GM18870 (cell line): ENCODE data around the gene SRGAP3.

Experiments
- ATAC-seq: cut with Tn5 transposase; IDR thresholded peaks from one replicate; pipeline ENCODE4 v1.9.1; 2021; ENCODE audit warnings: moderate library complexity; ENCODE audit not compliant: unreplicated experiment

Gene SRGAP3

DNA sequence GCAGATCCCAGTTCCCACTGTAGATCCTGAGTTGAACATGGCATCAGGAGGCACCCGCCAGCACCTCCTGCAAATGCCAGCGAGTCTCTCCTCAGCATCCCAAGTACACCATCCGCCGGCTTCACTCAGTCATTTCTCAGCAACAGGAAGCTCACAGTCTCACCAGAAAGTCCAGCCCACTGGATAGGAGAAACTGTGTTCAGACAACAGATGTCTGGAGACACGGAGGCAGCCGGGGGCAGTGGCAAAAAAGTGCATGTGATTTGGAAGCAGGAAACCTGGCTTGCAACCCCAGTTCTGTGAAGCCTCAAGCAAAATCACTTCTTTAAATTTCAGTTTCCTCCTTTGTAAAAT is 68.7 kb downstream of the SRGAP3 start:
- no peak for ATAC-seq

DNA sequence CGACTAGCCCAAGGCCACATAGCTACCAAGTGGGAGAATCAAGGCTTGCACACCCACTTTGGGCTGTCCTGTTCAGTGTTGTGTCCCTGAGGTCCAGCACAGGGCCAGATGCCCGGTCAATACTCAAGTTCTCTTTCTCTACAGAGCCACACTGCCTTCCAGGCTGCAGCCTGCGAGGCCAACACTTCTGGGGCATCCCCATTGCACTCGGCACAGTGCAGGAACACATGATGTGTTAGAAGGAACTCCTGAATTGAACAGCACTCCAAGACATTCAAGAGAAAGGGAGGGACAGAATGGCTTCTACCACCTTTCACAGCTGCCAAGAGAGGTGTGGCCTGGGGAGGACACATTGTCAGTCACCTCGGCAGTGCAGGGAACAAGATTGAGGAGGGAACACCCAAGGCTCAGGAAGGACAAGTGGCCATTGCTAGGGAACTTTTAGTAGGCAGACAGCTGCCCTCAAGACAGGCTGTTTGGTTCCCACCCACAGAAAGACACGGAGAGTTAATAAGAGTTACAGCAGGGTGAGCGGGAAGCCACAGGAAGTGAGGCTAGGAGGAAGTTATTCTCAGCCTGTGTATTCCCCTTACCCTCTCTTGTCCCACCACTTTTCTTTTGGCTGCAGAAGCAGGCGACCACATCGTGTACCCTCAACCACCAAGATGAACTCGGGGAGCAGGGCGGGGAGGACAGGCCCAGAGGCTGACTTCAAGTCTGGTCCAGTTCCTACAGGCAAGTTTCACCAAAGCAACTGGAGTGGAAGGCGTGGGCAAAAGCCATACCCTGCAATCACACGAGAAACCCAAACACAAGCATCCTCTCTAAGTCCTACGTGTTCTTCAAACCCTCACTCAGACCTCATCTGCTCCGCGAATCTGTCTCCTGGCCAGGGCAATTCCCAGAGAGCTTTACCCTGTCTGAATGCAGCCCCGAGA is 69.4 kb downstream of the SRGAP3 start:
- ATAC-seq: peak; percentile 66

DNA sequence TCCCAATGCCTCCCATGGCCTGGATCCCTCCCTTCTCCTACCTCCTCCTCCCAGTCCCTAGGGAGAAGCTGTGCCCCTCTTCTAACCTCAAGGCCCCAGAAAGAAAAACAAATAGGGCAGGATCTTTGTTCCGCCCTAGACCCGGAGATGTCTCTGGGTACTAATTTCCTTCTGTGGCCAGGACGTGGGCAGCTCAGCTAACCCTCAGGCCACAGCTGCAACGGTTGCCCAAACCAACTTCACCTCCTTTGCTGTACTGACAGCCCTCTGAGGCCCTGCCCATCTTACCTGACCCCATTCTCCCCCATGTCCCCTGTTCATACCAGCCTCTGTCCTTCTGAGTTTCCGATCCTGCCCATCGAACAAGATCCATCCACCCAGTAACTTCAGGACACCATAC is 70.7 kb downstream of the SRGAP3 start:
- ATAC-seq: no peak

DNA sequence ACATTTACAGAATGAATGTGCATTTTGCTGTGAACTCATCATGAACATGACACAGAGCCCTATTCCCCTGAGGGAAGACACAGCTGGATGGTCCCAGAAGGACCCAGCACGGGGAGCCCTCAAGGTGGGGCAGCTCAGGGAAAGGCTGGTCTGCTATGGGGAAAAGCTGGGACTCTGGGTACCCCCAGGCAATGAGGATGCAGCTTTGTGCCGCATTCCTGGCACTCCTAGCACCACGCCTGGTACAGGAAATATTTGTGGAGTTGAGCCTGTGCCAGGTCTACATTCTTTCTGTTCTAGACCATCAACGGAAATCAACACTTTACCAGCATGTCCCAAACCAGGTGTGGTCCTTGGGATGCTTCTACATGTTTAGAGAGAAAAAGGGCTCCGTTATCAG is 74.0 kb downstream of the SRGAP3 start:
- no peak for ATAC-seq

DNA sequence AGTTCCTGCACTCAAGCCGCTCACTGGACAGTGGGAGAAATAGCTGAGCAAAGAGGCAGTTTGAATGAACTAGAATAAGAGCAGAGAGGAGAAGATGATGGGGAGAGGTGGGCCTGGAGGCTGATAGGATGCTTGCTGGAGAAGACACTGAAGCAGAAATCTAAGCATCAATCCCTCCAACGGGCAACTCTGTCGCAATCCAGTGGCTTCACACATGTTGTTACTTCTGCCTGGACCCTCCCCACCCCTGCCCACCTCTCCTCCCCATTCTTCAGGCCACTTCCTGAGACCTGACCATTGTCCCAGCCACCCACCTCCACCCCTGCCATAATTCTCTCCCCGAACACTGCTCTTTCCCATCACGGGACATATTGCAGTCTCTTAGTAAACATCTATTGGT is 76.0 kb downstream of the SRGAP3 start:
- ATAC-seq: no peak

DNA sequence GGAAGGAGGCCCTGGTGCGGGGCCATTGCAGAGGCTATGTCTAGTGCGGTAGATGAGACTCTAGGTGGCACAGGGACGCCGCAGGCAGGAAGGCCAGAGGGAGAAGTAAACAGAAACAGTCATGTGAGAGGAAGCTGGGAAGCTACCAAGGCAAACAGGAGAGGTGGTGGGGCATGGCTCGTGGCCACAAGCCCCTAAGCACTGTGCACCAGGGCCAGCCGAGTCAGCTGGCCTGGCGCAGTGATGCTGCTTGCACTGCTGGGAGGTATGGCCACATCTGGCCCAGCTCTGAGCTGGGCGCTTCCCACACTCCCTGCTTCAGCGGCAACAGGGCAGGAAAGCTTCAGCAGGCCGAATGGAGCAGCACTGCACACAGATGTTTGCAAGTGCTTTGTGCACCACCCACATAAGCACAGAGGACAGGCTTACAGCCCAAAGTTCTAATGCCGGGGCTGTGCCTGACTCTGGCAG is 76.6 kb downstream of the SRGAP3 start:
- no peak for ATAC-seq

DNA sequence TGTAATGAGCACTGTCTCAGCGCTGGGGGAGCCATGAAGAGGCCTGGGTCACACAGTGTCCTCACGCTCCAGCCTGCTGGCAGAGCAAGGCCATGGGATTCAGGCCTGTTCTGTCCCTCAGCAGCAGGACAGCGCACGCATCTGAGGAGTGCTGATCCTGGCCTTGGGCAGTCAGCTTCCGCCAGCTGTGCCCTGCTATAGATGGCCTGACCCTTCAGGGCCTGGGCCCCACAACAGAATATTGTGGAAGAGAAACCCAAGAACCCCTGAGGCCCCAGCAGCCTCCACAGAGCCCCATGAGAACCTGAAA is 78.6 kb downstream of the SRGAP3 start:
- no peak for ATAC-seq

DNA sequence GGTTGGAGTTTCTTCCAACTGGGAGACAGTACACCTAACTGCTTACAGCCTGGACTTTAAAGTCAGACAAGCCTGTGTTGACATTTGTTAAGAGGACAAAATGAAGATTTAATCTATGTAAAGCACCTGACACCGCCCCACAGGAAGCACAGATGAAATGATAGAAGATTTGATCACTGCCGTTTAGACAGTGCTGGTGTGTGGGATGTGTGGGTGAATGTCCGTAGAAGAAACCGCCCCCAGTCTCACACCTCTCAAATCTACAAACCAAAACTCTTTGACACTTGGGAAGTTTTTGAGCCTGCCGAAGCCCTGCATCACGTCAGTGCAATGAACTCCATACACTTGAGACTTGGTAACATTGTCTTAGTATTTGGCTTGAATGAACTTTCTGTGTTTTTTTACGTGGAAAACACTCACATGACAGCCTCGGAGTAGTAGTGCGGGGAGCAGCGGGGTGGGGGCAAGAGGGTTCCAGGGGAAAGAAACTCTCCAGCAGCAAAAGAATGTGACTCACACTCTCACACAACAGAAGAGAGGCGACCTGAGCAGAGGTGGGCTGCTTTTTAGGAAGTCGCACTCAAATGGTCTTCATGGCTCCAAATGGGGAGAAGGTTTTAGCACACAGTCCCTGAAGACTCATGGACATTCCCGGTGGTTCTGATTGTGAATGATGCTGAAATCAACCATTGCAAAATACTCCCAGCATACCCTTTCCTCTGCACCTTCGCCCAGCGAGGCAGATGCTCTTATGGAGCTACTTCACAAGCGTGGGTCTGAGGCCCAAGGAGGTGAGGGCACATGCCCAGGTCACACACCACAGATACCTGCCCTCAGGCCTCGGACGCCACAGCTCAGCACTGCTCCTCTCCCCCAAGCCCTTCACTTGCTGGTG is 79.2 kb downstream of the SRGAP3 start:
- ATAC-seq: no peak

DNA sequence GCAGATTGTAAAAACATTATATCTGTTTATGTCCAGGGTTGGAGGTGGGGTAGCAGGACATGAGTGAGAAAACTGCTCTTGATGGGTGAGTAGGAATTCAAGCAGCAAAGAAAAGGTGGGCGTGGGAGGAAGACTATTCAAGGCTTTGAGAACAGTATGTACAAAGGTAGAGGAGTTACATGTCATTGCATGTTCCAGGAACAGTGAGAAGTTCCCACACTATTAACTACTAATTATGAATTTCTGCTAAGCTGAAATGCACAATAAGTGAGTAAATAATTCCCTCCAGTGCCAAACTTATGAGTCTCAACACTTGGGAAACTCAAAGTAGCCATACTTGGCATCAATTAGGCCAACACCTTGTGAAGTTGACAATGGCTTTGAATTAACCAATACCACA is 80.1 kb downstream of the SRGAP3 start:
- no peak for ATAC-seq

DNA sequence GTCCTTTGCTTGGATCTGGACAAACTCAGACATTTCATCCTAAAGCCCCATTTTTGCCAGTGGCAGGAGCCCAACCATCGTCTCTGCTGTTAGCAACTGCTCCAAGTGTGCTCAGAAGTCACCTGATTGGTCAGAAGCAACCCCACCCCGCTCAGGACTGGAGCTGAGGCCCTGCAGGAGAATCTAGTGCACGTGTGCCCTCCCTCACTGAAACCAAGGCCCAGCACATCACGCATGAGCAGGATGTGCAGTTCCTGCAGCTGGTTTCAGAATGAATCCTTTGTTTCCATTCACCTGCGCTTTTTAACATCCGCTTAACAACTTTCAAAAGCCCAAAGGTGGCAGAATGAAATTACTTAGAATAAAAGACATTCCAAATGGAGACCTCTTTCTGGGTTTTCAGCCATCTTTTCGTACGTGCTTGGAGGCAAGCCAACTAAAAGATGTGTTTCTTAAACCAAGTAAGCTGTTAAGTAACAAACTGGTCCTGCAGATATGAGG is 81.2 kb downstream of the SRGAP3 start:
- peak; percentile 97 for ATAC-seq

DNA sequence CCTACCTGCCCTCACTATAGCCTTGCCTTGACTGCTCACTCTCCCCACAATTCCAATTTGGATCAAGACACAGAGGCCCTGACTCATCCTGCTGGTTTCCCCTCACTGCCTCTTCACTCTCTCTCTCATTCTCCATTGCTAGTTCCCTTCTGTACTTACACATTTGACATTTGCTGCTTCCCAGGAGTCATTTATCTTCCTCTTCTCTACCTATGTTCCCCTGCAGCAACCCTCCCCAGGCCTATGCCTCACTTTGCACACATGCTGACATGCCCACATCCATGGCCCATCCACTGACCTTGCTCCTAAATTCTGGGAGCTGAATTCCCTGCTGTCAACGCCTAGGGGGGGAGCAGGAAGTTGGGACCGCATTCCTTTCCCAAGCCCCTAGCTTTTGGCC is 82.2 kb downstream of the SRGAP3 start:
- ATAC-seq: no peak

DNA sequence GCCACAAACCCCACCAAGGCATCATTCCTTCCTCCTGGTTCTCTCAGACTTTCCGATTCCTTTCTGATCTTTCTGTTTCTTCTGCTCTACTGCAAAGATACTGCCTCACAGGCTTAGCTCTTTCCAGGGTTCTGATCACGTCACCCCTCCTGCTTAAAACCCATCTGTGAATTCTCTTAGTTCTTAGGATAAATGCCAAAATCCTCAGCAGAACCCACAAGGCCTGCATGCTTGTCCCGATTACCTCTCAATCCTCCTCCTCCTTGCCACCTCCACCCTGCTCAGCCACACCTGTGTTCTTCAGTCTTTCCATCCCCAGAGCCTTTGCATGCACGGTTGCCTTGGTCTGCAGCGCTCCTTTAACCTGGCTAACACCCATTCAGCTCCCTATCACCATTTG is 84.0 kb downstream of the SRGAP3 start:
- no peak for ATAC-seq

DNA sequence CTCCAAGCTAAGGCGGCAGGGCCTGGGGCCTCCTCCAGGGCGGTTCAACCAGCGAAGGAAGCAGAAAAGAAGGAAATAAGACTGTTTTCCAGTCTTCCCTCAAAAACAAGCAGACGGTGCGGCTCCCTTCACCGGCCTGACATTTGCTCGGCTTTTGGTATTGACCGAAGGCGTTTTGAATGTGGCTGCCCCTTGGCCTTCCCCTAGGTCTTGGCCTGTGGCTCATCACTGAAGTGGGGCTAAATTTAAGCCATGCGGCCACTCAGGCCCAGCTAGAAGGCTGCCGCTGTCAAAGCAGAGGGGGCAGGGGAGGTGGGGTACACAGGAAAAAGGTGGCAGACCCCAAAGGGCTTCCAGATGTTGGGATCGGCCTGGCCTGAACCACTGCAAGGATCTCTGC is 86.2 kb downstream of the SRGAP3 start:
- ATAC-seq: no peak

DNA sequence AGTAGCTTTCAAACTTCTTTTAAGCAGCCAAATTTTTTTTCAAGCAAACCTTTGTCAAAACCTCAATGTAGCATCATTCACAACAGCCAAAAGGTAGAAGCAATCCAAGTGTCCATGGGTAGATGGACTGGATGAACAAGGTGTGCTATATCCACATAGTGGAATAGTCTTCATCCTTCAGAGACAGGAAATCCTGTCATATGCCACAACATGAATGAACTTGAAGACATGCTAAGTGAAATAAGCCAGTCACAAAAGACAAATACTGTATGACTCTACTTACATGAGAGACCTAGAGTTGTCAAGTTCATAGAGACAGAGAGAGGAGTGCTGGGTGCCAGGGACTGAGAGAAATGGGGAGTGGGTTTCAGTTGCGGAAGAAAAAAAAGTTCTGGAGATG is 87.6 kb downstream of the SRGAP3 start:
- ATAC-seq: no peak

DNA sequence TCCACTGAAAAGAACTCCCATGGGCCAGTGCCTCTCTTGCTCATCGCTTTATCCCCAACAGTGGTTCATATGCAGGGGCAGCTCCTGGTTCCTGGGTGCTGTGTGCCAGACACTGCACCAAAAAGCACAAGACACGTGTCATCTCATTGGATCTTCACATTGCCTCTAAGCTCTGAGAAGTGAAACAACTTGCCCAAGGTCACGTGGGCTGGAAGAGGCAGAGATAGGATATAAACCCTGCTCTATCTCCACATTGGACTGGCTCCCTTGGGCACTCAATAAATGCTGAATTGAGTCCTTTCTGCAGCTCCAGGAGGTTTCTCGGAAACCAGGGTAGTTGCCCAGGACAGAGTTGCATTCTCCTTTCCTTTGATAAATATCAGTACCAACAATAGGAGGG is 88.1 kb downstream of the SRGAP3 start:
- no peak for ATAC-seq

DNA sequence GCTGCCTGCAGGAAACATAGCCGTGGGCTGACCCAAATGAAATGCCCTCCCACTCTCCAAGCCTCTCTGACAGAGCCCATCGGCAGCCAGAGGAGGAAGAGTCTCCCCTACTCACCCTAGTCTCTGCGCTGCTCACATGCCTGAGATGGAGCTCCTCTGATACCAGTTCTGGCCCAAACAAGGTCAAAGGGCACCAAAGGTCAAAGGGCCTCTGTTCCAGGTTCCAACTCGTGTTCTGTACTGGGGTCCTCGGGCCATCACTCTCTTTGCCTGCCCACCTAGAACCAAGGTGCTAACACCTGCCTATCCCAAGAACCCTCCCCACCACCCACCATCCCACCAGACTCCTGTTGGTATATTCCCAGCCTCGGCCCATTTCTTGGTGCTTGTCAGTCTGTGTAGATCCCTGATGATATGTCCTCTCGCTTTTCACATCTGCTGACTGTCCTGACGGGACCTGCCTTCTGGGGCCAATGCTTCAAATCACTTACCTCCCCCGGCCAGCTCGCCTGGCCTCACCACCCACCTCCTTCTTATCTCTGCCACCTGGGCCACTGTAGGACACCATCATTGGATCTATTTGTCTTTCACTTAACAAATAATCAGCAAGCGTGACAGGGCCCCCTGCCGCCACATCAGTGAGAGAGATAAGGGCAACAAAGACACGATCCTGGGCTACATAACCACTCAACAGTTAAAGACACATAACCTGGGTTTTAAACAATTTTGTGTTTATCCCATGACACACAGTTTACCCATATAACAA is 90.4 kb downstream of the SRGAP3 start:
- ATAC-seq: no peak

DNA sequence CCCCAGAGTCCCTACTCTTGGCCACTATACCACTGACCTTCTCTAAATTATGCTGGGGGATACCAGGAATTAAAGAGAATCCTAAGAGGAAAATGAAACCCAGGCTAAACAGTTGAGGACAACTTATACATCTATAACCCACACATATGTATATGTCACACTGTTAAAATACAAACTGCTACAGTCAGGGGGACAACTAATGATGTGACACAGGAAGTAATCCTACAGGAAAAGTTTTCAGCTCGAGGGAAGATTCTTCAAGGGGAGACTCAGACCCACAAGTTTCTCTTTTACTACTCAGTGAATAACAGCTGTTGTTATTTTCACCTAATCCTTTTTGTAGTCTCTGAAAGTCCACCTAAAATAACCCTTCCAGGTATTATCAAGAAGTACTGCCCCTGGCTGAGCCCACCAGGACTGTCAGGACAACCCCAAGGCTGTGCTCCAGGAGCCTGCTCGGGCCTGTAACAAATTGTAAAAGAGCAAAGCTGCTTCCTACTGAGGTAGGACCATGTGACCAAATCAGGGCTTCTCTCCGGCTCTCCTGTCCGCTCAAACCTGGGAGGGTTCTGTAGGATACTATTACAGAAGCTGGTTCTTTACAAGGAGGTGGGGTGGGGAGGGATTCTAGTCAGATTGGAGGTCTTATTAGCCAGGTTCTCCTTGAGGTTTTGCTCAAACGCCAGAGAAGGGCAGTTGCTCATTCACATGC is 91.6 kb downstream of the SRGAP3 start:
- ATAC-seq: no peak

DNA sequence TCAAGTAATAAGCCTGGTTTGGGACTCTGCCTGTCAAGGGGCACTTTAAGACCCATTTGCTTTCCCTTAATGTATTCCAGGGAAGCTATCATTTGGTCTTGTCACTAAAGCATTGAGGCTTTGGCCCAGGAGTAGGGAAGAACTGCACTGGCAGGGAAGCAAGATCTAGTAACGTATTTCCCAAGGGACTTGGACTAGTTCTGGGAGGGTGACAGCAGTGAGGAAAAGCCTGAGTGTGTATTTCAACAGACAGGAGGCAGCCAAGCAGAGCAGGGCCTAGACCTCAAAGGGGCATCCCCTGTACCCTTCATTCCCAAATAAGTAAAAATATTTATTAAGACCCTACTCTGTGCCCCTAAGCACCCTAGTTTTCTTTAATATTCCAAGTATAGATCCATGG is 92.8 kb downstream of the SRGAP3 start:
- ATAC-seq: no peak

DNA sequence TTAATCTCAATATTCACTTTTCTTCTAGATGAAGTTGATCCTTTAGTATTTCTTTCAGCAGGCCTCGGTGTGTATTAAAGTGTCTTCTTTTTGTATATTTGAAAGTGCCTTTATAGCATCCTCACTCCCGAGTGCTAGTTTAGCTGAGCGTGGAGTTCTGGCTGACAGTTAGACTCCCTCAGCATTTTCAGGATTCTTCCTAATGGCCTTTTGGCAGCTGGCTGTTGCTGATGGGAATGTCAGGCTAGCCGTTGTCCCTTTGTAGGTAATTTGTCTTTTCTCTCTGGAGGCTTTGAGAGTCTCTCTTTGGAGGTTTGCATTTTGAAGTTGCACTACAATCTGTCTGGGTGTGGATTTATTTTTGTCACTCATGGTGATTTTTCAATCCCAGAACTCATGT is 94.4 kb downstream of the SRGAP3 start:
- no peak for ATAC-seq

DNA sequence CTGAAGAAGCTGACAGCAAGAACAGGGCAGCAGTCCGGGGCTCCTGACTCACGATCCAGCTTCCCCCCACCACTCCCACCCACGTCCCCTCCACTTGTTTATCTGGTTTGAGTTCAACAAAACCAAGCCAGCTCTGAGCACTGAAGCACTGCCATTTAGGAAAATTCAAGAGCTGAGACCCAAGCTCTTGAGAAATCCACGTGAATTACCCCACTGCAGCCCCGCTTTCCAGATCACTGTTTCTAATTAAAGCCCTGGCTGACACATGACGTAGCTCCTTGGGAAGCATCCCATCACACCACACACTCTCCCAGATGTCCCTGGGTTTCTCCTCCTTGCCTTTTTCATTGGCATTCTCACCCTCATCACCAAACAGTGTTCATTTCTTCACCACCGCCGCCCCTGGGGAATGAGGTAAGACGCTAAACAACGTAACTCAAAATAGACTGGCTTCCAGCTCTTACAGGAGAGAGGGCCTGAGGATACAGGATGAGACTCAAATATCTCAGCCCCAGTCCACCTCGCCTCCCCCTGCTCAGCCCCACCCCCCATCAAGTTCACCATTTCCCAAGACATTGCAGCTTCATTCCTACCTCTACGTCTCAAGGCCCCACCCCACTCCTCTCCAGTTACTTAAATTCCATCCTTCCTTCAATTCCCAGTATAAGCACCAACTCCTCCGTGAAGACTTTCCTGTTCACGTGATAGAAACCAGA is 95.4 kb downstream of the SRGAP3 start:
- no peak for ATAC-seq
